EL (cell line): ENCODE measurements around the gene SELENOO.
A peak's percentile ranks its signal among the peaks of the same experiment; 100 is the strongest.

Source experiments
- DNase-seq: peaks from one replicate; pipeline ENCODE4 v3.0.0-alpha.2; 2016

The SELENOO gene

DNA sequence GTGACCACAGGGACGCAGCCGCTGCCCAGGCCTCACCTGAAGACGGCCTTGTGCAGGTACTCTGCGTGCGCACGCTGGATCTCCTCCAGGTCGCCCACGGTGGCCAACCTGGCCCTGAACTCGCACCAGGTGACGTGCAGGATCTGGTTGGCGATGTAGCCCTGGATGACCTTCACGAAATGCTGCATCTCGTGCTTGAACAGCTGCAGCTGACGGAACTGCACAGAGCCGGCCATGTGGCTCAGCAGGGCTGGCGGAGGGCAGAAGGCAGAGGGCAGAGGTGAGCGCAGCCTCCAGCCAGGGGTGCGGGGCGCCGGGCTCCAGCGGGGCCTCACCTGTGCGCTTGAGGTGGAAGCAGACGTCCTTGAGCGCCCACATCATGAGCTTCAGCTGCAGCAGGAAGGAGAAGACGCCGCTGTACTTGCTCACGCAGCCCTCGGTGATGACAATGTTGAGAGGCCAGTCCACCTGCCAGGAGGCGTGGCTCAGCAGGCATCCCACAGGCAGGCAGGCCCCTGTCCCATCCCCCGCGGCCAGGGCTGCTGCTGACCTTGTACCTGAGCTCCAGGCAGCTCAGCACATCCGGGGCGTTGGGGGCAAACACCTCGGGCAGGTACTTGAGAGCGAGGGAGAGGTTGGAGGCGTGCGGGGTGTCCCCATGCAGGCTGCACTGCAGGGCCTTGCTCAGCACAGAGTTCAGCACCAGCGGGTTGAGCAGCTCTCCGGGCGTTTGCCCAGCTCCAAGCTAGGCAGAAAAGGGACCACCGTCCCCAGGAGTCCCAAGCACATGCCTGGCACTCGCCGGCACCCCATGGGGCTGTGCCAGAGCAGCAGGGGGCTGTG is 17.6 kb downstream of the SELENOO start:
- DNase-seq, result no peak

DNA sequence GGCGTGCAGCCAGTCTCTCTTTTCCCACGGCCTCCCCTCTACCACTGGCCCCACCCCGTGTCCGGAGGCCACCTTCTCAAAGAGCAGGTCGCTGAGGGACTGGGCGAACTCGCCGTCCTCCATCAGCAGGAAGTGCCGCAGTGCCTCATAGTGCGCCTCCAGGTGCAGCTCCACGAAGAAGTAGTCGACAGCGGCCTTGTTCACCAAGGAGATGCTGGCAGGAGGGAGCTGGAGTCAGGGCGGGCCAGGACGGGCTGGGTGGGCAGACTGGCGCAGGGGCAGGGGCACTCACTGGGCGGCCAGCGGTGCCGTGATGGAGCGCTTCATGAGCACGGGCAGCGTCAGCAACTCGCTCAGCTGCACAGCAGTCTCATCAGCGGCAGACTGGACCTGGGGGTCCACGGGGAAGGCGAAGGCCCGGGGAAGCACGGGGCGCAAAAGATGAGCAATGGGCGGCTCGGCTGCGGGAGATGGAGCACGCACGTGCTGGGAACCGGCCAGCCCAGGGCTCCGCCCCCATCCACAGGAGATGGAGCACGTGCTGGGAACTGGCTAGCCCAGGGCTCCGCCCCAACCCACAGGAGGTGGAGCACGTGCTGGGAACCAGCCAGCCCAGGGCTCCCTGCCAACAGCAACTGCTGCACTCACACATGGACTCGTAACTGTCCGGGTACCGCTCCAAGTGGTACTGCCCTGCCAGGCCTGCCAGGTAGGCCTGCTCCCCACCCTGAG is 18.4 kb downstream of the SELENOO start:
- peak; percentile 45 for DNase-seq

DNA sequence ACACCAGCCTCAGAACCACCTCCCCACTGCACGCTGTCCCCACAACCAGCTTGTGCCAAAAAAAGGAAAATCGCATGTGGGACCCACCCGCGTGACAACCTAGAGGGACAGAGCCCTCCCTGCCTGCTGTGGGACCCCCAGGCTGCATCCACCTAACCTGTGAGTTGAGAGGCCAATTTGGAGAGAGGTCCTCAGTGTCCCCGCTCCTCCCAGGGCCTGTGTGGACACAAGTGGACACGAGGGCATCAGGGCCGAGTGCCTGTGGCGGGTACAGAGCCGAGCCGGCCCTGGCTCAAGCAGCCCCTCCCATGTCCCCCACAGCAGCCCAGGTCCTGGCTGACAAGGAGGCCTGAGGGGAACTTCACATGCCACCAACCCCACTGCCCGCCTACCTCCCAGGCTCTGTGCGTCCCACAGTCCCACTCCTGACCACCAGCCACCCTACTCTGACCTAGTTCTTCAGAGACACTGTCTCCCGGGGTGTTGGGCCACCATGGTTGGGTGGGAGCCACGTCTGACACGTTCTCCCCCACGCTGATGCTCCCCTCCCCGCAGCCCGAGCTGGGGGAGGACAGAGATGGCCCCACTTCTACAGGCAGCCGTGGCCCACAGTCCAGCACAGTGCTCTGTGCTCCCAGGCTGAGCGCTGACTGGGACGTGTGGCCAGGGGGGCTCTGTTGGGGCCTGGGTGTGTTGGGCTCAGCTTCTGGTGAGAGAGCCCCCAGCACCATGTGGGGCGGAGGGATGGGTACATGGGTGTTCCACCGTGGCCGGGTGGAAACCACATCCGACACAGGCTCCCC is 19.2 kb downstream of the SELENOO start:
- no peak for DNase-seq

DNA sequence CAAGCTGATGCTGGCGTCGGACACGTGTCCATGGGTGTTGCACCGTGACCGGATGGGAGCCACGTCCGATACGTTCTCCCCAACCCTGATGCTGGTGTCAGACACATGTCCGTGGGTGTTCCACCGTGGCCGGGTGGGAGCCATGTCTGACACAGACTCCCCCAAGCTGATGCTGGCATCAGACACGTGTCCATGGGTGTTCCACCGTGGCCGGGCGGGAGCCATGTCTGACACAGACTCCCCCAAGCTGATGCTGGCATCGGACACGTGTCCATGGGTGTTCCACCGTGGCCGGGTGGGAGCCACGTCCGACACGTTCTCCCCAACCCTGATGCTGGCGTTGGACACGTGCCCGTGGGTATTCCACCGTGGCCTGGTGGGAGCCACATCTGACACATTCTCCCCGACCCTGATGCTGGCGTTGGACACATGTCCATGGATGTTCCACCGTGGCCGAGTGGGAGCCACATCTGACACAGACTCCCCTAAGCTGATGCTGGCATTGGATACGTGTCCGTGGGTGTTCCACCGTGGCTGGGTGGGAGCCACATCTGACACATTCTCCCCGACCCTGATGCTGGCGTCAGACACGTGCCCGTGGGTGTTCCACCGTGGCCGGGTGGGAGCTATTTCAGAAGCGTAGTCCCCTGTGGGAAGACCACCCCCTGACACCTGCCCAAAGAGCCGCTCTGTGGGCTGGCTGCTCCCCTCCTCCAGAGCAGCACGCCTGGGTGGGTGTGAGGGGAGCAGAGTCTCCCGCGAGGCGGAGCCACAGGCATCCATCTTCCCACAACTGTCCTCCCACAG is 20.0 kb downstream of the SELENOO start:
- no peak for DNase-seq

DNA sequence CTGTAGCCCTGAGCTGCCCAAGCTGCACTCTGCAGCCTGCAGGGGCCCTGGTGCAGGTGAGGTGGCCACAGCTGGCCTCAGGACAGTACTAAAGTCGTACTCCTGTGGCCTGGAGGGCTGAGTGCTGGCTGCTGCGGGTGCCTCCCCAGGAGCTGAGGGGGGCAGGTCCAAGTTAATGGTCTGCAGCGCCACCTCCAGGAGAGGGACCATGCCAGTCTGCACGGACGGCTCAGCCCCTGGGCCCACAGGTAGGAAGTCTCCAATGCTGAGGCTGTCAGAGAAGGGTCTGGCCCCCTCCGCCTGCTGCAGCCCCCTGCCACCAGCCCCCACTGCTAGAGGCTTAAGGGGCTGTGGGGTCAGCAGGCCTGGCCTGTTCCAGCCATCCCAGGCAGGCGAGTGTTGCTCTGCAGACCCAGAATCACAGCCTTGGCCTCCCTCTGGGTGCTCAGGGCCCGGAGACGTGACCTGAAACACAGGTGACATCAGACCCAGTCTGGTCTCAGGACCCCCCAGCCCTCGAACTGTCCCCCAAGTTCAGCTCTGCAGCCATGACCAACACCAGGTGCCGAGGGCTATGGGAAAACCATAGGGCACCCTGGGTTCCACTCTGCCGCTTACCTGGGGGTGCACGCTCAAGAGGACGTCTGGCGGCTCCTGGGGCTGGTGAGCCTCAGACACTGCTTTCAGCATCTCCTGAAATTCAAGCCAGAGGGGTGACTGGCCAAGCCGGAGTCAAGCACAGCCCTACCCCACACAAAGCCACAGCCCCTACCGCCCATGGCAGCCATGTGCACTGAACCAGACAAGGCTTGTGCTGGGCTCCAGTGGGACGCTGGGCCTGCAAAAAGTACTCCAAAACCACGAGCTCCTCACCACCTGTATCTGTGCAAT is 20.8 kb downstream of the SELENOO start:
- DNase-seq, result no peak

DNA sequence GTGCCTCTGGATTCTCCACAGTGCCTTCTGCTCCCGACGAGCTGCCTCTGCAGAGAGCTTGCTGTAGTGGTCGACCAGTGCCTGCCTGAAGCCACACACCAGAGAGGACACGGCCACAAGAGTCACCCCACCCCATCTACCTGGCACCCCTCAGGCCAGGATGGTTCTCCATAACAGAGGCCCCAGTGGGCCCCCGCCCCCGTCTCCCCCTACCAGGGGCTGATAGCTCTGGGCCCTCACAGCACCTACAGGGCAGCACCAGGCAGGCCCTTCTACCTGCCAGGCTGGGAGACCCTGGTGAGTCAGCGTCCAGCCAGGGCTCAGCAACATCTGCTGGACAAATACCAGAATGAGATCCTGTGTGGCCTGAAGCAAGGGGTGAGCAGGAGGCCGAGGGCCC is 21.7 kb downstream of the SELENOO start:
- DNase-seq, result no peak

DNA sequence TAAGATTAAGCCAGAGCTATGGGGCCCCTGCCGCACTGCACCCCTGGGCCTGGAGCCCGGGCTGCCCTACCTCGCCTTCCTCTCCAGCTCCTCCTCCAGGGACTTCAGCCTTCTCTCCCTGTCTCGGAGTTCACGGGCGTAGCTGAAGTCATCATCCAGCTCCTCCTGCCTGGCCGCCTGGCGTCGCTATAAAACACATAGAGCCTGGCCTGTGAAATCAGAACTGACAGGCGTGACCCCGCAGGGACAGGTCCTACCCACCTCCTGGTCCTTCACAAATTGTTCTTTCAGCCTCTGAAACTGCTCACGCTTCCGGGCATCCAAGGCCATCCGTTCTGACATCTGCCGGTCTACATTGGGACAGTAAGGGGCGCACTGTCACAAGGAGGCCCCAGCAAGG is 23.3 kb downstream of the SELENOO start:
- DNase-seq, result no peak

DNA sequence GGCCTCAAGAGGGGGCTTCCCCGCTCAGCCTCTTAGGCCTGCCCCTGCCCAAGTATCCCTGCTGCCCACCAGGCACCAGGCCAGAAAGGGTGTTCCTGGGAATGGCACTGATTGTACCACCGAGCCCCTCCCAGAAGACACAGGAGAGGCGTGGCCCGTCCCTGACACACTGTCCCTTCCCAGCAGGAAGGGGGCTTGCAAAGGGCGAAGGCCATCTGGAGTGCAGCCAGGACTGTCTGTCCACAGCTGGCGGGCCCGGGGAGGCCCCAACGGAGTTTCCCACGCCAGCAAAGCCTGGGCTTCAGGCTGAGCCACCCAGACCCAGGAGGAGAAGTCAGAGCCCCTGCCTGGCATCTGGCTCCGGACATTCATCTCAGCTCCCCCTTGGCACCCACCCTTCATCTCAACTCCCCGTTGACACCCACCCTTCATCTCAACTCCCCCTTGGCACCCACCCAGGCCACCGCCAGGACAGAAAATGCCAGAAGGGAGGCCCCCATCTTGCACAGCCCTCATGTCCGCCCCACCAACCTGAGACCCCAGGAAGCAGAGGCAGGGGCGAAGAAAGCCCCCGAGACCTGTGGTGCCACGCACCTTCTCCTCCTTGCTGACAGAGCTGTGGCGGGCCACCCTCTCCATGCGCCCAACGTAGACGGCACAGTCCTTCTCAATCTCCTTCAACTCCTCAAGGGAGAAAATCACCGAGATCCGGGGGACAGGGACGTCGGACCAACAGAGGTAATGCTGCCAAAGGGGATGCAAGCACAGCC is 24.6 kb downstream of the SELENOO start:
- DNase-seq, result no peak

DNA sequence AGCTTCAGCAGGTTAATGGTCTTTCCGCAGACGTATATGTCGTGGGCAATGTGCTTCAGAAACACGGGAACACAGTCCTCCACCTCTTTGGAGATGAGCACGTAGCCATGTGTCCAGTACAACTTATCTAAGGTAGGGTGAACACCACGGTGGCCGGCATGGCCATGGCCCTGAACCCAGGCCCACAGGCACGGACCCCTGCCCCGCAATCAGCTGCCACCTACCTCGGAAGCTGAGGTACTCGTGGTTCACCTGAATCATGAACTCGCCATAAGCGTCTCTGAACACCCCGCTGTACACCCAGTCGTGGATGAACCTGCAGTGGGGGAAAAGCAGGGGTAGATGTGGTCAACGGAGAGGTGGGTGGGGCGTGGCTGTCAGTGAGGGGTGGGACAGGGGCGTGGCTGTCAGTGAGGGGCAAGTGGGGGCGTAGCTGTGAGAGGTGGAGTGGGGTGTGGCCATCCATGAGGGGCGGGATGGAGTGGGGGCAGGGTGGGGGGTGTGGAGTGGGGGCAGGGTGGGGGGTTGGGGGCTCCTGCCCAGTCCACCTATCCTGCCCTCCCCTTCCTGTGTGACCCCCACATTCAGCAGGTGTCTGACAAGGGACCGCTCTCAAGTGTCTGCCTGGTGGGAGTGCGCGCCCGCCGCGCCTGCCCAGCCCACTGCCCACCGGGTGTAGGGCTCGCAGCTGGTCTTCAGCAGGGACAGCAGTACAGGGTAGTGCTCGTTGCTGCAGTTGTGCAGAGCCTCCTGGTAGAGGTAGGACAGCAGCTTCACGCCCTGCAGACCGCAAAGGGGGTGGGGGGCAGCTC is 25.5 kb downstream of the SELENOO start:
- no peak for DNase-seq

DNA sequence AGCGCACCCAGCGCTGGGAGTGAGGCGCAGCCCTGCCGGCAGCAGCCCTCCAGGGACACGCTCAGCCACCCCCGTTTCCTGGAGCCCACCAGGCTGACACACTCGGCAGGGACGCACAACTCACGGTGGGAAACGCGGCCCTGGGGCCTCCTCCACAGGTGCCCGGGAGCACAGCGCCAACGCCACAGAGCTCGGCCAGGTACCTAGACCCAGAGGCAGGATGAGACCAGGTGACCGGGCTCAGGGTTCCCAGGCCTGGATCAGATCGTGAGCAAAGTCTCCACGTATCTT is 26.0 kb downstream of the SELENOO start:
- DNase-seq, result no peak

DNA sequence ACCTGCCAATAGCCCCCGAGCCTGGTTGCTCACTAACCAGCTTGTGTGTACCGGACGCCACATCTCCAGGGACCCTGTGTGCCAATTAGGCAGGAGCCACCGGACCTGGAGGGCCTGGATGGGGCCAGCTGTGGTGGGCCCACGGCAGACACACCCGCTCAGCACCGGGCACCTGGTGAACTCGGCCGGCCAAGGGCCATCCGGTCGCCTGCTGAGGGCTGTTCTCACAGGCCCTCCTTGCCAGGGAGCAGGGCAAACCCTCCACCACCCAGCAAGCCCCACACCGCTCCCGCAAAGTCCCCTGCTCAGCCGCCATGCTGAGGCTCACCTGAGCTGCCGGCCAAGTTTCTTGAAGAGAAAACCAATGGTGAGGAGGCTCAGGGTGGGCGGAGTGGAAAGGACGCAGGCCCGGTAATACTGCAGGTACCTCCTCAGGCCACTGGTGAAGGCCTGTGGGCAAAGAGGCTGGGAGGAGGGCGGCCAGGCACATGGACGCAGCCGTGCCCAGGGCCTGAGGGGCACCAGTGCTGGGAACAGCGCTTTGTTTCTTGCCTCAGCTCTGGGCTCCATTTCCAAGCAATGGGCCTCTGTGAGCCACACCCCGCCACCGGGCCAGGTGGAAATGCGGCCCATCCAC is 26.9 kb downstream of the SELENOO start:
- no peak for DNase-seq

DNA sequence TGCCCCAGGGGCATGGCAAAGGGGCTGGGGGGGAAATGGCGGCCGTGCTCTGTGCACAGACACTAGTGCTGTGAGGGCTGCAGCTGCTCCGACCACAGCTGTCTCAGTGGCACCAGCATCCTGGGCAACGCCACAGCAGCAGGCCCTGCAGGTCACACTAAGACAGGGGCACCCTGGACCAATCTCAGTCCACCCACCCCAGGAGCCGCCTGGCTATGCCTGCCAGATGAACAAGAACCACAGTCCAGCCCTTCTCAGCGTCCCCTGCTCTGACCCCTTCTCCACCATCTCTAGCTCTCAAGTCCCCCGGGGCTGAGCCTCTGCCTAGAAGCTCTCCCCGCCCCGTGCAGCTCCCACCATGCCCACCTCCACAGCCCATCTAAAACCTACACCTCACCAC is 27.6 kb downstream of the SELENOO start:
- DNase-seq, result no peak

DNA sequence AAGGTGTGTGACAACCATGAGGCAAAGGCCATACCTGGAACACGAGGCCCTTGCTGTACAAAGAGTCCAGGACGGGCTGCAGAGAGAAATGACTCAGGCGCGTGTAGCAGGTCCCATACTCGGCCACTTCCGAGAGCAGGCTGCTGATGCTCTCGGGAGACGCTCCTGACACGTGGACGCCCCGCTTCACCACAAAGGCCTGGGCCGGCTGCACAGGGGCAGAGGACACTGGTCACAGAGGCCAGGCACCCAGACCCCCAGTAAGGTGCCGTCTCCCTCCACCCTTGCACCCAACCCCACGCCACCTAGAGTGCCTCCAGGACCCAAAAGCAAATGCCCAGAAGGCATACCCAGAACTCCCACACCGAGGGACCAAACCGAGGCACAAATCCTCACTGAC is 28.6 kb downstream of the SELENOO start:
- DNase-seq, result no peak

DNA sequence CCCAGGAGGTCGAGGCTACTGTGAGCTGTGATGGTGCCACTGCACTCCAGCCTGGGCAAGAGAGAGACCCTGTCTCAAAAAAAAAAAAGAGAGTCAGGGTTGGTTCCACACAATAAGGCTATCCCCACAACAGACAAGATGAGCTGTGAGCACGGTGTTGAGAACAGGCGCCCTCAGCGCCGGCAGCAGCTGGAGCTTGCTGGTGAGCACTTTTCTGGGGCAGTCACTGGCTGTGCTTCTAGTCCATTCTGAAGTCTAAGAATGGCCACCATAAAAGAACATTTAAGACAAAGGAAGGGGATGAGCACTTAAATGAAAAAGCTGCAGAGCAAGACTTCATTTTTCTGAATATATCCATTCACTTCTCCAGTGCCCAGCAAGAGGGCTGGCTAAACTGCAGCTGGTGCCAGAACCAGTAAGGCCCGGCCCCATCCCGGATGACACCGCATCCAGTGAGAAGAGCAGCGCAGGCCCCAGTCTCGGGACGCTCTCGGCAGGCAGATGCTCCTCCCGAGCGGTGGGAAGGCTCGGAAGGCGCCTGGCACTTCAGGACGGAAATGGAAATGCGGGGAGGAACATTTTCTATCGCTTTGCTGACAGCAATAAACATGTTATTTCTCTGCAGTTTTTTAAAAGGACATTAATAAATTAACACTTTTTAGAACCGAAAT is 31.8 kb downstream of the SELENOO start:
- no peak for DNase-seq

DNA sequence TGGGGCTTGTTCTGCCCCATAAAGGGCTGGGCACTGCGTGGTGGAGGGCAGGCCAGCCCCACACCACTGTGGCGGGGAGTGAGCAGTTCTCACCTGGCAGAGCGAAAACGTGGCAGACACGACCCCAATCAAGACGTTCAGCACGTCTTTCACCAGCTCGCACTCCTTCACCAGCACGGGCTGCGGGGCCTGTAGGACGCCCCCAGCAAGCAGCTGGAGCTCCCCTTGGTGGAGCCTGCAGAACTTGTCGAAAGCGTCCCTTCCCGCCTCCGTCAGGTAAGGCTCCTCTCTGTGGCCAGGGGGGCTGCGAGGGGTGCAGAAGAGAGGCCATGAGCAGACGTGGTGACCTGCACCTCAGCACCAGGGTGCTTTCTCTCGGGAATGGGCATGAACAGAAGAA is 32.4 kb downstream of the SELENOO start:
- DNase-seq, result no peak

DNA sequence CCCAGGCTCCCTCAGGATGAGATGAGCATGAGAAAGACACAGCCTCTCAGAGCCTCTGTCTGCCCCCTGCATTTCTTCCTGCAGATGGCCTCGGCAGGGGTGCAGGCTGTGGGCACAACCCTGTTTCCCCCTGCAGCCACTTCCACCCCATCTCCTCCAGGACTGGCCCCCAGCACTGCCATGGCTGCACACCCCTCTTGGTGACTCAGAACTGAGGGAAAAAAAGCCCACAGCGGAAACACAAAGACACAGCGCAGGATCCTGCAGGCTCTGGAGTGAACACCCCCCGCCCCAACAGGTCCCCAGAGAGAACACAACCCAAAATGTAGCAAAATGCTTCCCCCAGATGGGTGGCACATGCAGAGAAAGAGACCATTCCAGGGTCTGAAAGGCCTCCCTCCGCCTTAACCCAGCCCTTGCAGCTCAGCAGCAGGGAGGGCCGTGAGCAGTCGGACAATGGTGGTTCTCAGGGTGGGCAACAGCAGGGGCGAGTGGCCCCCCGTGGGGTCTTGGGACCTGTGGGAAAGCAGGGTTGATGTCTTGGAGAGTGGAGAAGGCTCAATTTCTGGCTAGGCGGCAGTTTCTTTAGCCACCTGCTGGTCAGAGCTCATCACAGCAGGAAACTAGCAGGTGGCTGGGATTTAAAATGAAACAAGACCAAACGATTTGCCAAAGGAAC is 36.1 kb downstream of the SELENOO start:
- no peak for DNase-seq

DNA sequence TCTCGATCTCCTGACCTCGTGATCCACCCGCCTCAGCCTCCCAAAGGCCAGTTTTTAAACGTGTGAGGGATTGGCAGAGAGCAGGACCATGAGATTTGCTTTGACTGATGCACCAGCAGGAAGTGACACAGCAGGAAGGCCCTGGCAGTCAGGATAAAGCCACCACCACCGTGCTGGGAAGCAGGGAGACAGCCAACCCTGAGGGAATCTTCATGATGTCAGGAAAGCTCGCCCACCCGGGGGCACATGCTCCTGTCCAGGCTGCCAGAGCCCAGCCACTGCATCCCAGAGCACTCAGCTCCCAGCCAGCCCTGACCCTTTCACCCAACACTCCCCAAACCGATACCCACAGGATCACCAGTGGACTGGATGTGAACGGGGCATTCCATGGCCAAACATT is 37.9 kb downstream of the SELENOO start:
- DNase-seq, result peak; percentile 22

DNA sequence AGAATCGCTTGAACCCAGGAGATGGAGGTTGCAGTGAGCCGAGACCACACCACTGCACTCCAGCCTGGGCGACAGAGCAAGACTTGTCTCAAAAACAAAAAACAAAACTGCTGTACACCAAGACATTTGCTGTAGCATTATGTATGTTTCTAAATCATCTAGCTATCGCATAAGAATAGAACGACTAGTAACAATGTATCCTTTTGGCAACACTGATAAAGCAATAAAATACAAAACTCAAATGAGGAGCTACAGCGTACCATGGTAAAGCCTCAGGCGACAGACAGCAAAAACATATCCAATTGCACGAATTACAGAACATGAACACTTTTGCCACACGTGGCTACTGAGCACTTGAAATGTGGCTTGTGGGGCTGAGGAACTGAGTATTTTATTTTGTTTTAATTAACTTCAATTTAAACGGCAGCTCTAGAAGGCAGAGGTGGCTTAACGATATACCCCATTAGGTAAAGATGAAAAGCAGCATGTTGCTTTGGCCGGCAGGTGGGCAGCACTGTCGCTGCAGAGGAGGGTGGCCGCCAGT is 41.7 kb downstream of the SELENOO start:
- no peak for DNase-seq
